Esophagus (tissue), 2 donors: ENCODE results near the gene WDCP. TPM values are rescaled to one million over a fixed set of nuclear protein-coding genes. Genes with fewer than 3 reads are reported as not detected.

Experiments used
- H3K27ac ChIP-seq, 2 donors: one replicate each; pipeline ENCODE4 v1.5.1; 2013; ENCODE audit warnings: low read depth in 2 of 2, mild to moderate bottlenecking in 2 of 2, inconsistent platforms in 1 of 2, low read length in 1 of 2, moderate library complexity in 1 of 2
- H3K27me3 ChIP-seq, 2 donors: one replicate each; pipeline ENCODE4 v1.6.1; 2013; ENCODE audit warnings: low read length in 2 of 2, control low read depth in 1 of 2, mild to moderate bottlenecking in 1 of 2; ENCODE audit not compliant: insufficient read depth in 2 of 2, control insufficient read depth in 1 of 2
- H3K36me3 ChIP-seq, 2 donors: one replicate each; pipeline ENCODE4 v1.6.1; 2013; ENCODE audit warnings: low read length in 1 of 2; ENCODE audit not compliant: control insufficient read depth in 2 of 2, insufficient read depth in 2 of 2
- H3K4me1 ChIP-seq, 2 donors: one replicate each; pipeline ENCODE4 v1.6.1; 2013; ENCODE audit warnings: low read length in 1 of 2; ENCODE audit not compliant: control insufficient read depth in 2 of 2, insufficient read depth in 2 of 2
- H3K4me3 ChIP-seq, 2 donors: one replicate each; pipeline ENCODE4 v1.5.1; 2013; ENCODE audit warnings: low read length in 2 of 2, mild to moderate bottlenecking in 2 of 2, low read depth in 1 of 2, moderate library complexity in 1 of 2
- H3K9me3 ChIP-seq, 2 donors: one replicate each; pipeline ENCODE4 v1.6.1; 2013; ENCODE audit warnings: mild to moderate bottlenecking in 2 of 2, low read depth in 1 of 2, low read length in 1 of 2, moderate library complexity in 1 of 2; ENCODE audit not compliant: control insufficient read depth in 2 of 2, insufficient read depth in 1 of 2
- WGBS, 2 donors: extraction: QIAGEN DNeasy Blood & Tissue Kit; methylation state at CpG; one replicate each; pipeline ENCODE4 v1.1.7; 2013; 5-methylcytosine and 5-hydroxymethylcytosine counted together
- polyA plus RNA-seq, 2 donors: library from polyadenylated mRNA; stranded (reverse); fragments of 200-250 nt; gene quantifications; one replicate each; pipeline ENCODE4 v1.2.3, GENCODE V29; 2013
- donor health status: healthy with polysubstance abuse.
- donor health status: Bipolar disorder and iron deficiency.

Gene WDCP
- polyA plus RNA-seq, 2 donors: 1.2 to 1.9 TPM

- H3K36me3 ChIP-seq: peaks cover 6 to 21% of the 10 kb centered on the region in 2 donors
- no peak overlapping the region for H3K4me3 ChIP-seq
- no peaks in the 10 kb centered on the region for H3K4me1 ChIP-seq
- 89% methylated on average over 17 of the region's 17 CpGs for WGBS, 2 donors
- no peak overlapping the region for H3K27ac ChIP-seq
- H3K9me3 ChIP-seq: no peaks in the 10 kb centered on the region
- H3K27me3 ChIP-seq: no peaks in the 10 kb centered on the region
These were observed 22.1 kb downstream of the WDCP start for GRCh38 chr2:24024996-24025663.

GRCh38 chr2:24024018-24024417 is 23.2 kb downstream of the WDCP start:
- Histone ChIP-seq H3K9me3 (no peaks in the 10 kb centered on the region), H3K36me3 (peaks cover 2 to 21% of the 10 kb centered on the region in 2 donors), H3K27ac (no peak overlapping the region), H3K27me3 (no peaks in the 10 kb centered on the region), H3K4me1 (no peaks in the 10 kb centered on the region), H3K4me3 (no peak overlapping the region)
- WGBS, 2 donors: 71 to 74% methylated on average over 12 of the region's 12 CpGs

GRCh38 chr2:24022975-24023575 is 24.1 kb downstream of the WDCP start:
- Histone ChIP-seq H3K4me3 (no peak overlapping the region), H3K4me1 (no peaks in the 10 kb centered on the region), H3K27me3 (no peaks in the 10 kb centered on the region), H3K9me3 (no peaks in the 10 kb centered on the region), H3K27ac (no peak overlapping the region), H3K36me3 (peaks cover 2 to 21% of the 10 kb centered on the region in 2 donors)
- WGBS, 2 donors: 84 to 88% methylated on average over 15 to 16 of the region's 16 CpGs

- WGBS, 2 donors: 94 to 95% methylated on average over 14 of the region's 14 CpGs
- Histone ChIP-seq H3K4me1 (no peaks in the 10 kb centered on the region), H3K36me3 (peaks cover 2 to 21% of the 10 kb centered on the region in 2 donors), H3K9me3 (no peaks in the 10 kb centered on the region), H3K27ac (no peak overlapping the region), H3K4me3 (no peak overlapping the region), H3K27me3 (no peaks in the 10 kb centered on the region)
These were observed 24.7 kb downstream of the WDCP start for GRCh38 chr2:24022324-24022974.

- no peak overlapping the region for H3K4me3 ChIP-seq
- no peaks in the 10 kb centered on the region for H3K9me3 ChIP-seq
- H3K27ac ChIP-seq: no peak overlapping the region
- H3K4me1 ChIP-seq: no peaks in the 10 kb centered on the region
- H3K36me3 ChIP-seq: peaks cover 2 to 21% of the 10 kb centered on the region in 2 donors
- H3K27me3 ChIP-seq: no peaks in the 10 kb centered on the region
- 75 to 78% methylated on average over 19 of the region's 19 CpGs for WGBS, 2 donors
These were observed 25.8 kb downstream of the WDCP start for GRCh38 chr2:24021122-24021998.

- no peak overlapping the region for H3K4me3 ChIP-seq
- H3K27ac ChIP-seq: no peak overlapping the region
- WGBS, 2 donors: 76 to 86% methylated on average over 4 of the region's 4 CpGs
- H3K27me3 ChIP-seq: no peaks in the 10 kb centered on the region
- H3K36me3 ChIP-seq: peaks cover 2 to 19% of the 10 kb centered on the region in 2 donors
- H3K9me3 ChIP-seq: no peaks in the 10 kb centered on the region
- H3K4me1 ChIP-seq: no peaks in the 10 kb centered on the region
These were observed 26.9 kb downstream of the WDCP start for GRCh38 chr2:24020244-24020643.

- Histone ChIP-seq H3K4me1 (no peaks in the 10 kb centered on the region), H3K4me3 (no peak overlapping the region), H3K9me3 (no peaks in the 10 kb centered on the region), H3K36me3 (peaks cover 2 to 14% of the 10 kb centered on the region in 2 donors), H3K27me3 (no peaks in the 10 kb centered on the region), H3K27ac (no peak overlapping the region)
- WGBS, 2 donors: 86 to 89% methylated on average over 5 of the region's 5 CpGs
These were observed 27.5 kb downstream of the WDCP start for GRCh38 chr2:24019729-24020128.

GRCh38 chr2:24018241-24018640 is 28.9 kb downstream of the WDCP start:
- Histone ChIP-seq H3K4me1 (no peaks in the 10 kb centered on the region), H3K4me3 (no peak overlapping the region), H3K36me3 (peaks cover 2 to 6% of the 10 kb centered on the region in 2 donors), H3K27ac (no peak overlapping the region), H3K27me3 (no peaks in the 10 kb centered on the region), H3K9me3 (no peaks in the 10 kb centered on the region)
- 81 to 85% methylated on average over 9 of the region's 9 CpGs for WGBS, 2 donors

GRCh38 chr2:24017711-24018110 is 29.5 kb downstream of the WDCP start:
- Histone ChIP-seq H3K9me3 (no peaks in the 10 kb centered on the region), H3K4me1 (no peaks in the 10 kb centered on the region), H3K27ac (no peak overlapping the region), H3K4me3 (no peak overlapping the region), H3K27me3 (no peaks in the 10 kb centered on the region), H3K36me3 (peaks cover 0 to 2% of the 10 kb centered on the region in 2 donors)
- WGBS, 2 donors: 82 to 85% methylated on average over 7 to 8 of the region's 8 CpGs
